Endothelial cell of umbilical vein (primary cell): ENCODE results near the gene ZMYND11. TPM values are rescaled to one million over a fixed set of nuclear protein-coding genes. Genes with fewer than 3 reads are reported as not detected.

Experiments used
- BruUV-seq: library from RNA; stranded (reverse); fragments of 400-500 nt; replicated peaks from 2 replicates; lab custom pipeline; 2021; lab: Mats Ljungman, UMichigan
- CTCF ChIA-PET: fragments of 300-600, 350-600 bp; sonication (Branson Sonifier 250); formaldehyde crosslinking; loops from one replicate; lab custom pipeline; 2021; ENCODE audit warnings: antibody characterized with exemption, inconsistent platforms; lab: Charles Lee
- POLR2A ChIA-PET: fragments of 300-600, 350-600 bp; sonication (Branson Sonifier 250); formaldehyde crosslinking; loops from one replicate; lab custom pipeline; 2021; ENCODE audit warnings: antibody characterized with exemption, inconsistent platforms; lab: Charles Lee
- DNase-seq: peaks from one replicate; pipeline ENCODE4 v3.0.0-alpha.2; 2011; ENCODE audit warnings: low read depth, low spot score
- FAIRE-seq: peaks from 2 replicates; lab custom pipeline; 2011; peaks lifted over from hg19 to GRCh38; lab: Jason Lieb, UNC
- H2AFZ ChIP-seq: 2 replicates; pipeline ENCODE4 v1.6.0; 2012; ENCODE audit warnings: low read depth, low read length, control low read depth, inconsistent platforms
- H3K27ac ChIP-seq: 2 replicates; pipeline ENCODE4 v1.5.1; 2011; ENCODE audit warnings: low read depth, mild to moderate bottlenecking, control low read depth, low read length, moderate library complexity; ENCODE audit not compliant: insufficient read depth
- H3K27me3 ChIP-seq, 2 experiments: 2 replicates each; pipeline versions ENCODE4 v1.6.0 to v1.6.1; 2011; ENCODE audit warnings: low read length in 2 of 2, mixed read lengths in 1 of 2; ENCODE audit not compliant: control insufficient read depth in 2 of 2, insufficient read depth in 2 of 2
- H3K36me3 ChIP-seq, 2 experiments: 2 replicates in 1 of 2; 3 replicates in 1 of 2; pipeline ENCODE4 v1.5.1; 2011; ENCODE audit warnings: low read length in 2 of 2, mild to moderate bottlenecking in 1 of 2, moderate library complexity in 1 of 2; ENCODE audit not compliant: control insufficient read depth in 2 of 2, insufficient read depth in 2 of 2; ENCODE audit errors: extremely low read depth in 1 of 2
- H3K4me1 ChIP-seq: 3 replicates; pipeline ENCODE4 v1.5.1; 2011; ENCODE audit warnings: mild to moderate bottlenecking, low read length; ENCODE audit not compliant: control insufficient read depth, insufficient read depth; ENCODE audit errors: extremely low read depth
- H3K4me2 ChIP-seq: 2 replicates; pipeline ENCODE4 v1.6.1; 2011; ENCODE audit warnings: low read length, control low read depth, mixed read lengths; ENCODE audit not compliant: insufficient read depth
- H3K4me3 ChIP-seq, 3 experiments: fragments of 200-600 bp in 1 of 3; sonication (generic), shearing (Covaris generic) in 1 of 3; replicated peaks in 1 of 3; 2 replicates each; pipeline ENCODE4 v1.5.1; 2011 to 2016; ENCODE audit warnings: control low read depth in 3 of 3, low read length in 3 of 3, mild to moderate bottlenecking in 2 of 3, inconsistent platforms in 1 of 3, low read depth in 1 of 3, moderate library complexity in 1 of 3; ENCODE audit not compliant: insufficient read depth in 1 of 3
- H3K79me2 ChIP-seq: 2 replicates; pipeline ENCODE4 v1.6.0; 2012; ENCODE audit warnings: low read length, inconsistent platforms; ENCODE audit not compliant: control insufficient read depth, insufficient read depth
- H3K9ac ChIP-seq: replicated peaks from 2 replicates; pipeline ENCODE3; 2011; ENCODE audit warnings: low read length, control low read depth; ENCODE audit not compliant: insufficient read depth; ENCODE audit errors: extremely low read depth
- H3K9me1 ChIP-seq: replicated peaks from 3 replicates; pipeline ENCODE4 v1.6.0; 2011; ENCODE audit warnings: mild to moderate bottlenecking, low read length; ENCODE audit not compliant: control insufficient read depth, insufficient read depth; ENCODE audit errors: extremely low read depth
- H3K9me3 ChIP-seq: replicated peaks from 2 replicates; pipeline ENCODE4 v1.5.1; 2012; ENCODE audit warnings: low read length, inconsistent platforms; ENCODE audit not compliant: control insufficient read depth, insufficient read depth
- H4K20me1 ChIP-seq: replicated peaks from 2 replicates; pipeline ENCODE3; 2011; ENCODE audit warnings: mild to moderate bottlenecking, low read length; ENCODE audit not compliant: control insufficient read depth, insufficient read depth; ENCODE audit errors: extremely low read depth
- CTCF ChIP-seq, 2 donors: IDR thresholded peaks; 1 replicate in 1 of 2; 2 replicates in 1 of 2; pipeline ENCODE4 v1.5.1; 2011; ENCODE audit warnings: low read length in 2 of 2, mild to moderate bottlenecking in 2 of 2, moderate library complexity in 2 of 2, control low read depth in 1 of 2, inconsistent platforms in 1 of 2, low read depth in 1 of 2; ENCODE audit not compliant: insufficient read depth in 1 of 2; ENCODE audit errors: extremely low read depth in 1 of 2
- EZH2 ChIP-seq: IDR thresholded peaks from 2 replicates; pipeline ENCODE4 v1.6.1; 2012; ENCODE audit warnings: borderline replicate concordance, low read depth, mild to moderate bottlenecking, moderate library complexity, low read length, inconsistent platforms; ENCODE audit not compliant: severe bottlenecking
- FOS ChIP-seq: IDR thresholded peaks from 2 replicates; pipeline ENCODE4 v1.6.1; 2011; ENCODE audit warnings: mild to moderate bottlenecking, low read length, moderate library complexity, borderline replicate concordance; ENCODE audit not compliant: insufficient read depth
- GATA2 ChIP-seq: IDR thresholded peaks from 2 replicates; pipeline ENCODE4 v1.7.0; 2011; ENCODE audit warnings: low read depth, mild to moderate bottlenecking, moderate library complexity, mixed read lengths, low read length; ENCODE audit not compliant: insufficient read length, insufficient read depth
- JUN ChIP-seq: IDR thresholded peaks from 2 replicates; pipeline ENCODE4 v1.6.1; 2011; ENCODE audit warnings: borderline replicate concordance, low read depth; ENCODE audit not compliant: insufficient read length, insufficient read depth
- MAX ChIP-seq: IDR thresholded peaks from 2 replicates; pipeline ENCODE4 v1.6.1; 2011; ENCODE audit not compliant: insufficient read depth, insufficient read length
- MYC ChIP-seq: IDR thresholded peaks from one replicate; pipeline ENCODE4 v1.6.1; 2011; ENCODE audit warnings: mild to moderate bottlenecking, low read depth, low read length
- POLR2A ChIP-seq: IDR thresholded peaks from 2 replicates; pipeline ENCODE4 v1.6.1; 2012; ENCODE audit warnings: low read depth, mild to moderate bottlenecking, control low read depth, low read length
- POLR2AphosphoS5 ChIP-seq: IDR thresholded peaks from 2 replicates; pipeline ENCODE4 v1.6.1; 2012; ENCODE audit warnings: low read depth, mild to moderate bottlenecking, control low read depth, low read length, moderate library complexity; ENCODE audit not compliant: insufficient read depth
- dilution Hi-C: fragments of 300-500 bp; cut with MboI; formaldehyde crosslinking; loops from one replicate; pipeline ENCODE4 v1.15.0; 2019; ENCODE audit warnings: low sequenced_read_pairs; ENCODE audit not compliant: extremely low pct_ligation_motif_present
- intact Hi-C: fragments of 100-400 bp; cut with micrococcal nuclease; formaldehyde crosslinking; loops from one replicate; pipeline ENCODE4 v1.10.0; 2022
- polyA plus RNA-seq, 4 experiments: library from polyadenylated mRNA; depleted of rRNA in 3 of 4; stranded (reverse) in 3 of 4; unstranded in 1 of 4; fragments of >200 nt; gene quantifications; 2 replicates each; pipeline versions ENCODE4 v1.2.1 to v1.2.3, GENCODE V29; 2011 to 2012; ENCODE audit warnings: missing spikeins in 1 of 4
- total RNA-seq: library from RNA; stranded (reverse); gene quantifications from 2 replicates; pipeline ENCODE4 v1.2.3, GENCODE V29; 2021

The ZMYND11 gene
- total and polyA plus RNA-seq, 2 donors (not counting 3 experiments of a cell fraction or from before 2014, with no cell fraction given): 17.0 to 56.0 TPM

- POLR2A ChIA-PET: no interaction called here
These were observed 139.6 kb downstream of the ZMYND11 start for GRCh38 chr10:274866-275265.

More at GRCh38 chr10:274866-275265, 139.6 kb downstream of the ZMYND11 start:
- CTCF ChIA-PET: no interaction called here
- intact Hi-C loops (no loop called here), dilution Hi-C loops (no loop called here)
- H3K9ac ChIP-seq: no peak overlapping the region
- no peak overlapping the region for H3K4me2 ChIP-seq
- no peak overlapping the region for H2AFZ ChIP-seq
- H4K20me1 ChIP-seq: no peaks in the 10 kb centered on the region
- TF ChIP-seq CTCF (IDR thresholded peaks at IDR 0.05; ENCODE audit: extremely low read depth in 1 of 2, insufficient read depth in 1 of 2, low read depth in 1 of 2, low read length in 2 of 2) (no peak), MAX (no peak), GATA2 (no peak), EZH2 (no peak), MYC (no peak), JUN (no peak), POLR2AphosphoS5 (no peak), FOS (no peak), POLR2A (no peak)
- H3K4me1 ChIP-seq: no peaks in the 10 kb centered on the region
- H3K4me3 ChIP-seq: no peak overlapping the region
- H3K27me3 ChIP-seq: no peaks in the 10 kb centered on the region
- FAIRE-seq (no peak), DNase-seq (no peak)
- no TSS peak for BruUV-seq
- H3K9me1 ChIP-seq: no peaks in the 10 kb centered on the region
- no peaks in the 10 kb centered on the region for H3K9me3 ChIP-seq
- H3K36me3 ChIP-seq: no peaks in the 10 kb centered on the region
- no peaks in the 10 kb centered on the region for H3K79me2 ChIP-seq
- H3K27ac ChIP-seq: no peak overlapping the region
